ENCODE data around the gene IFTAP.
A peak's percentile ranks its signal among the peaks of the same experiment; 100 is the strongest.
"Not testable (repeated sequence)": the region's sequence is repeated elsewhere in the genome, so short reads cannot be mapped to it uniquely, and the experiment has no call there.

IFTAP gene, protein sequence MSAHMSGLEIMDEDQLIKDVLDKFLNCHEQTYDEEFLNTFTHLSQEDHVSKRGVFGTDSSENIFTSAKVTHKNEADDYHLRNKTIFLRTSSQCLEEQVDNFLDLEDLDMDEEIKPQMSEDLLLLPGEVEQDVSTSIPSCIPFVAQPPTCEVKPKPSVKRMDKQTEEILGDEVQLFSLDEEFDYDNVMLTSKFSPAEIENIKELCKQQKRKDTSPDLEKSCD

DNA sequence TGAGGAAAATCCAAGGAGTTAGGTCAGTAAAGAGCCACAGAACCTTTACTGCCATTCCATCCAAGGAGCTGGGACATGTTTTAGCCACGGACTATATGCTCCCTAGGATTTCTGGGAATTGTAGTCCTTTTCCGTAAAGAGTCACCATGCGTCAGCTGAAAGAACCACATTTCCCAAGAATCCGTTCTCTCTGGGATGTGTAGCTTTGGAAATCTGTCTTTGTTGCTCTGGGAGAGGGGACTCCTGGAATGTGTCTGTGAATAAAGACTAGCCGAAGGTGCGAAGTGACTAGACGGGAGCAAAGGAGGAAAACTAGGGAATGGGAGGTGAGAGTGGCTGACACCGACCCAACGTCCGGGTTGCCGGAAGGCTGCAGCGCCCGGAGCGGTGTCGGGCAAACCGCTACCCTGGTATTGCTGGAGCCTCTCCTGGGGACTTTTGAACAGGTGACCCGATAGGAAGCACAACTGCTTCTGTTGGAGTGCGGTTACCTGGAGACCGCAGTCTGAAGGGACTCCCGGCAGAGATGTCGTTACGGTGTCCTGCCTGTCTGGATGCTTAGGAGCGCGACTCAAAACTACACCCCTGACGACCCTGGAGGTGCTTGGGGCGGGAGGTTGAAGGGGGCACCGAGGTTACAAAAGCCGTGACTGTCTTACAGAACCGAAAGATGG lies at the start of gene IFTAP:
IFTAP (plus strand) TSS at position 187 of the 674 bp plus-strand sequence. CDS start 15,602 bp downstream, outside the sequence.
- DNase-seq, result no peak

DNA sequence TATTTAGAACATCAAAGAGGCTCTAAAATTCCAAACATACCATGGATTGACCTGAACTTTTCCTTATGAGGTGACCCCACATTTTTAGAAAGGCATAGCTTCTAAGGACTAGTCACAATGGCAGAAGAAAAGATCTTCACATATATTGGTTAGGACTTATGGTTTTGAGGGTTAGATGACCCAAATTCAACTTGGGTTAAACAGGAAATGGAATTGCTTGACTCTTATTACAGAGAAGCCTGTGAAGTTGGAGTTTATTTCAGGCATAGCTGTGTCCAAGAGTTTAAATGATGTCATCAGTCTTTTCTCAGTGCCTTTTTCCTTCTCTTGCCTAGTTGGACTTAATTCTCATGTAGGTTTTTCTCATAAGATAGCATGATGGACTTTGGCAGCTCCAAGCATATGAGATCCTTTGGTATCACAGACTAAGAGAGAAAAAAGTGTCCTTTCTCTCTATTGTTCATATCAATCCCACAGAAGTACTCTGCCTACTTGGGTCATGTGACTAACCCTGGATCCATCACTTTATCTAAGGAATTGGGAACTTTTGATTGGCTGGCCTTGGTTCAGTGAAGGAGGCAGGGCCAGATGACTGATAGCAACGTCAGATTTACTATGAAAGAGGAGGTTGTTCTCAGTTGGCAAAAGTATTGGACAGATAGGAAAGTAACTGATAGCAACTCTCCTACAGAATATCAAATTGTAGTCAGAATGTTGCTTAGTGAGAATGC lies 43.8 kb upstream of the IFTAP start:
- DNase-seq, result no peak

DNA sequence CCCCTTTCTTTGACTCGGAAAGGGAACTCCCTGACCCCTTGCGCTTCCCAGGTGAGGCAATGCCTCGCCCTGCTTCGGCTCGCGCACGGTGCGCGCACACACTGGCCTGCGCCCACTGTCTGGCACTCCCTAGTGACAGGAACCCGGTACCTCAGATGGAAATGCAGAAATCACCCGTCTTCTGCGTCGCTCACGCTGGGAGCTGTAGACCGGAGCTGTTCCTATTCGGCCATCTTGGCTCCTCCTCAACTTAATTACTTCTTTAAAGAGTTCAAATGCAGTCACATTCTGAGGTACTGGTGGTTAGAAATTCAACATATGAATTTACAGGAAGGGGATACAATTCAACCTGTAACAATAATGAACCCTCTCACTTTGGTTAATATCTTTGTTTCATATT lies 36.9 kb upstream of the IFTAP start:
- DNase-seq, result not testable (repeated sequence)

DNA sequence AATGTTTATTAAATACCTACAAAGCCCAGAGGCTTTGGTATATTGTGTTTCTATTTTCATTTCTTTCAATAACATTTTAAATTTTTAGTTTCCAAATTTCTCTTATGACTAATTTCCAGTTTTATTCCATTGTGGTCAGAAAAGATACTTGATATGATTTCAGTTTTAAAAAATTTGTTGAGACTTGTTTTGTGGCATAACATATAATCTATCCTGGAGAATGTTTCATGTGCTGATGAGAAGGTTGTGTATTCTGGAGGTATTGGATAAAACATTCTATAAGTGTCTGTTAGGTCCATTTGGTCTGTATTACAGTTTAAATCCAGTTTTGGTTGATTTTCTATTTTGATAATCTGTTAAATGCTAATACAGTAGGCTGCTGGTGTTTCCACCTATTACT lies 36.3 kb upstream of the IFTAP start:
- no peak for DNase-seq

DNA sequence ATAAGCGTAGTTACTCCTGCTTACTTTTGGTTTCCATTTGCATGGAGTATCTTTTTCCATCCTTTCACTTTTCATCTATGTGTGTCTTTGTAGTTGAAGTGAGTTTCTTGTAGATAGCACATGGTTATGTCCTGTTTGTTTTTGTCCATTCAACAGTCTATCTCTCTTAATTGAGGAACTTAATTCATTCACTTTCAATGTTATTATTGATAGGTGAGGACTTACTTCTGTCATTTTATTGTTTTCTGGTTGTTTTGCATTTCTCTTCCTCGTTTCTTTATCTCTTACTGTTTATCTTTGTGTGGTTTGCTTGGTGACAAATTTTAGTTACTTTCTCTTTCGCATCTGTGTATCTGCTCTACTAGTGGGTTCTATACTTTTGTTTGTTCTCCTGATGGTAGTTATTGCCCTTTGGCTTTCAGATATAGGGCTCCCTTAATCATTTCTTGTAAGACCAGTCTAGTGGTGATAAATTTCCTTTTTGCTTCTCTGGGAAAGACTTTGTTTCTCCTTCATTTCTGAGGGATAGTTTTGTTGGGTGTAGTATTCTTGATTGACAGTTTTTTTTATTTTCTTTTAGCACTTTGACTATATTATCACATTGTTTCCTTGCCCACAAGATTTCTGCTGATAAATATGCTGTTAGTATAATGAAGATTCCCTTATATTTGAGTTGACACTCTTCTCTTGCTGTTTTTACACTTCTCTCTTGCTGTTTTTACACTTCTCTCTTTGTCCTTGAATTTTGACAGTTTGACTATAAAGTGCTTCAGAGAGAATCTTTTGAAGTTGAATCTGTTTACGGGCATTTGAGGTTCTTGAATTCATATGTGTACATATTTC lies 35.5 kb upstream of the IFTAP start:
- DNase-seq, result no peak

DNA sequence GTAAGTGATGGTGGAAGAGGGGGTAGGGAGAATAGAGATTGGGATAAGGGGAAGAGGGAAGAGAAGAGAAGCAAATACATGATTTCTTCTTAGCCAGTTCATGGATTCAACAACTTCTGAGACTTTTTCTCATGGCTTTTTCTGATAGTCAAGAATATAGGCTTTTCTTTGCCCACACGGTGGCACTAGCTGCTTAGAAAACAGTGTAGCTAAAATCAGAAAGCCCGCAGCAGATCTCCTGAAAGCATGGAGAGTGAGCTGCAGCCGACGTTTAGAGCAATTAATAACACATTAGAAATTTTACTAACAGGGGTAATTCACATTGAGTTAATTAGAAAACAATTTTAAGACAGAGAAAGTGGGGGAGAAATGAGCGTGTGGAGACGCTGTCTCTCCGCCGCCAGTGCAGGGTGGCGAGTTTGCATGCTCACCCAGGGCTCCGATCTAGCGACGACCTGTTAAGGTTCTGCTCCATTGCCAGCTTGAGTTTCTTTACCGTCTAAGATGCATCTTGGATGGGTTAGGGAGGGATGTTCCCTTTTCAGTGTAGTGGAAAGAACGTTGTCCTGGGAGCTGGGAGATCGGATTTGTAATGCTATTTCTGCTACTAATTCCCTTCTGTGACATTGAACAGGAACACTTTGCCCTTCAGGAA lies 29.8 kb upstream of the IFTAP start:
- DNase-seq, result peak; percentile 1

DNA sequence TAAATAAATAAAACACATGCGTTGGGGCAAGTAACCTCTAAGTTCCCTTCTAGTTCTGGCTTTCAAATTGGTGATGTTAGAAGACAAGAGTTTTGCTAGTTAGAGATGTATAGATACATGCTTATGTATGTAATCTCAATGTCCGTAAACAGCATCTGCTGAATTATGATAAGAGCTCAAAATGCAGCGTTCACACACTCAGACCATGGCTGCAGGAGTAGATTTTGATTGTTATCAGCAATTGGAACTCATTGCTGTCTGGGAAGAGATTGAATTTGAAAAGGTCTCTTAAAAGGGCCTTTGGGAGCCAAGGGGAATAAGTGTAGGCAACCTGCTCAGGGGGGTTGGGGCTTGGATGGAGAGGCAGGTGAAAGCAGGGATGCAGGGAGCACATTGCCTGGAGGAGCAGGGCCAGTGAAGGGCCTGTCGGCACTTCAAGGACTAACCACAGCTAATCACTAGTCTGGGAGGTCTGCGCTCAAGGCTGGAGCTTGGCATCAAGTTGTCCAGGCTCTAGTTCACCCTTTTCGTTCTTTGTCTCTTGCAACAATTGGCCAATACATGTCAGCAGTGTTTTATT lies 29.2 kb upstream of the IFTAP start:
- no peak for DNase-seq

DNA sequence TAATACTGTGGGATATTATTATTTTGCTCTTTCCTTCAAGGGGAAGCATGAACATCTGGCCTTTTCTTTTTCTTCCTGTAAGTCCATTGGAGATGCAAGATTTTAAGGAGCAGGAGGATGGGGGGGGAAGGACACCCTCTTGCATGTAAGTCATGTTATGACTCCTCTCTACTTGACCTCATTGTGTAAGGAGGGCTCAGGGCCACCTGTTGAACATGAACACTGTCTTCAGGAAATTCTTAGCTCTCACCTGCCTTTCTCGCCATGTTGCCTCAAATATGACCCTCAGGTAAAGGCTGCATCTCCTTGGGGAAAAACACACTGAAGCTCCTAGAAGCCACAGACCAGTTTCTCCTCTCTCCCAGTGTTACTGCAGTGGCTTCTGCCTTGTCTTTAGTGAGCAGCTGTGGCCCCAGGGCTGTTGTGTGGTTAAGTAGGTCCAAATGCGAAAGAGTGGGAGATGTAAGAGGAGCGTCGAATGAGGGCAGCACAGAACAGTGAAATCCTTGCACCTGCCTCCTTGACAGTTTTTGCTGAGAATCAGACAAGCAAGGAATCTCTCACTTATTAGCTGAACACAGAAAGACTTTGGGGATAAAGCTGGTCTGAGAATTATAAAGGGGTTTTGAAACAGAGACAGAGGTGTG lies 27.8 kb upstream of the IFTAP start:
- no peak for DNase-seq

DNA sequence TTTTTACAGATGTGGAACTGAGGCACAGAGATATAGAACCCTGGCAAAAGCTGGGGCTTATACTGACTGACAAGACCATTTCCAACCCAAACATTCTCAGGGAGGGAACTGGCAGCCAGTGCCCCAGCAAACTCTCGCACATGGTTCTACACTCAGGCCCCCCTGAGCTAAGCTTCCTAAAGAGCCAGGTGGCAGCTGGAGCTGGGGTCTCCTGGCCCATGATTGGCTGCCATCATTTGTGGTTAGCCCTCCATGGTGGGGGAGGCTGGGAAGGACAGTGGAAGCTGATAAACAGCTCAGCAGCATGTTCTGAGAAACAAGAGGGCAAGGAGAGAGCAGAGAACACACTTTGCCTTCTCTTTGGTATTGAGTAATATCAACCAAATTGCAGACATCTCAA lies 26.6 kb upstream of the IFTAP start, which contains the start of gene RAG1:
RAG1 (plus strand) TSS at position 314 of the 400 bp plus-strand sequence. CDS start 5,298 bp downstream, outside the sequence.
- DNase-seq, result no peak

DNA sequence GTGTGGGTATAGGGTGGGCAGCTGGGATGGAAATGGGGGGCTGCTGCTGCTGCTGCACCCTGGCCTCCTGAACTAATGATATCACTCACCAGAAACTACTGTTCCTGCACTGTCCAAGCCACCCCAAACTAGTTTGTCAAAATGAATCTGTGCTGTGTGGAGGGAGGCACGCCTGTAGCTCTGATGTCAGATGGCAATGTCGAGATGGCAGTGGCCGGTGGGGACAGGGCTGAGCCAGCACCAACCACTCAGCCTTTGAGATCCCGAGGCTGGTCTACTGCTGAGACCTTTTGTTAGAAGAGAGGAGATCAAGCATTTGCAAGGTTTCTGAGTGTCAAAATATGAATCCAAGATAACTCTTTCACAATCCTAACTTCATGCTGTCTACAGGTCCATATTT lies 25.2 kb upstream of the IFTAP start:
- no peak for DNase-seq

DNA sequence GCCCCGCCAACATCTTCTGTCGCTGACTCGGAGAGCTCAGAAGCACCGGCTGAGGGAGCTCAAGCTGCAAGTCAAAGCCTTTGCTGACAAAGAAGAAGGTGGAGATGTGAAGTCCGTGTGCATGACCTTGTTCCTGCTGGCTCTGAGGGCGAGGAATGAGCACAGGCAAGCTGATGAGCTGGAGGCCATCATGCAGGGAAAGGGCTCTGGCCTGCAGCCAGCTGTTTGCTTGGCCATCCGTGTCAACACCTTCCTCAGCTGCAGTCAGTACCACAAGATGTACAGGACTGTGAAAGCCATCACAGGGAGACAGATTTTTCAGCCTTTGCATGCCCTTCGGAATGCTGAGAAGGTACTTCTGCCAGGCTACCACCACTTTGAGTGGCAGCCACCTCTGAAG lies 19.8 kb upstream of the IFTAP start:
- DNase-seq, result no peak

DNA sequence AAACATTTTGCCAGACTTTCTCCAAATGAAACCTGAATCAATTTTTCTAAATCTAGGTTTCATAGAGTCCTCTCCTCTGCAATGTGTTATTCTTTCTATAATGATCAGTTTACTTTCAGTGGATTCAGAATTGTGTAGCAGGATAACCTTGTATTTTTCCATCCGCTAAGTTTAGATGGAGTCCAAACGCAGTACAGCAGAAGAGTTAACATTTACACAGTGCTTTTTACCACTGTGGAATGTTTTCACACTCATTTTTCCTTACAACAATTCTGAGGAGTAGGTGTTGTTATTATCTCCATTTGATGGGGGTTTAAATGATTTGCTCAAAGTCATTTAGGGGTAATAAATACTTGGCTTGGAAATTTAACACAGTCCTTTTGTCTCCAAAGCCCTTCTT lies 16.9 kb upstream of the IFTAP start:
- DNase-seq, result no peak

DNA sequence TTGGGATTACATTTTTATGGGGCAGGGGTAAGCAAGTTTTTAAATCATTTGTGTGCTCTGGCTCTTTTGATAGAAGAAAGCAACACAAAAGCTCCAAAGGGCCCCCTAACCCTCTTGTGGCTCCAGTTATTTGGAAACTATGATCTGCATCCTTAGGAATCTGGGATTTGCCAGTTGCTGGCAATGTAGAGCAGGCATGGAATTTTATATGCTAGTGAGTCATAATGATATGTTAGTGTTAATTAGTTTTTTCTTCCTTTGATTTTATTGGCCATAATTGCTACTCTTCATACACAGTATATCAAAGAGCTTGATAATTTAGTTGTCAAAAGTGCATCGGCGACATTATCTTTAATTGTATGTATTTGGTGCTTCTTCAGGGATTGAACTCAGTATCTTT lies 16.4 kb upstream of the IFTAP start:
- DNase-seq, result no peak

DNA sequence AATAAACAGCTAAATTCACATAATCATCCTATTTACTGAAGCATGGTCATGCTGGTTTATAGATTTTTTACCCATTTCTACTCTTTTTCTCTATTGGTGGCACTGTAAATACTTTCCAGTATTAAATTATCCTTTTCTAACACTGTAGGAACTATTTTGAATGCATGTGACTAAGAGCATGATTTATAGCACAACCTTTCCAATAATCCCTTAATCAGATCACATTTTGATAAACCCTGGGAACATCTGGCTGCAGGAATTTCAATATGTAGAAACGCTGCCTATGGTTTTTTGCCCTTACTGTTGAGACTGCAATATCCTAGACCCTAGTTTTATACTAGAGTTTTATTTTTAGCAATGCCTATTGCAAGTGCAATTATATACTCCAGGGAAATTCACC lies 15.8 kb upstream of the IFTAP start:
- DNase-seq, result no peak

DNA sequence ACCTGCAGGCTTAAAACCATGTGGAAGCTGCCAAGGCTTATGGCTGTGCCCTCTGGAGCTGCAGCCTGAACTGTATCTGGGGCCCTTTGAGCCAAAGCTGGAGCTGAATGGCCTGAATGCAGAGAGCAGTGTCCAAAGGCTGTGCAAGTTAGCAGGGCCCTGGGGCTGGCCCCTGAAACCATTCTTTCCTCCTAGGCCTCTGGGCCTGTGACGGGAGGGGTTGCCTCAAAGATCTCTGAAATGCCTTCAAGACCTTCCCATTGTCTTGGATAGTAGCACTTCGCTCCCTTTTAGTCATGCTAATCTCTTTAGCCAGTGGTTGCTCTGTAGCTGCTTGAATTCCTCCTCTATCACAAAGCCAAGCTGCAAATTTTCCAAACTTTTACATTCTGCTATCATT lies 12.8 kb upstream of the IFTAP start:
- no peak for DNase-seq

DNA sequence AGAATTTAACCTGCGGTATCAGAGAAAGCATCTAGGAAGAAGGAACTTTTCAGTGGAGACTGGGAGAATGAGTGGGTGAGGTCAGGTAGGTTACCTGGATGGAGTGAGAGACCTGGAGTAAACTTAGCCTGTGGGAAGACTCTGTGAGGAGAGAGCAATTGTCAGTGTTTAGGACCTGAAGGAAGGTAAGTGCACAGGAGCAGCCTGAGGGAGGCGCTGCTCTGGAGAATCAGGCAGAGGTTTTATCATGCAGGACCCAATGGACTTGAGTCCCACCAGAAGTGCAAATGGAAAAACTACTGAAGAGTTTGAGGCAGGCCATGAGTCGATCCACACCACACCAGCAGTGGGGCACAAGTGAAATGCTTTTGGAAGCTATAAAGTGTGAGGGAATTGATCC lies 10.6 kb upstream of the IFTAP start:
- DNase-seq, result no peak

DNA sequence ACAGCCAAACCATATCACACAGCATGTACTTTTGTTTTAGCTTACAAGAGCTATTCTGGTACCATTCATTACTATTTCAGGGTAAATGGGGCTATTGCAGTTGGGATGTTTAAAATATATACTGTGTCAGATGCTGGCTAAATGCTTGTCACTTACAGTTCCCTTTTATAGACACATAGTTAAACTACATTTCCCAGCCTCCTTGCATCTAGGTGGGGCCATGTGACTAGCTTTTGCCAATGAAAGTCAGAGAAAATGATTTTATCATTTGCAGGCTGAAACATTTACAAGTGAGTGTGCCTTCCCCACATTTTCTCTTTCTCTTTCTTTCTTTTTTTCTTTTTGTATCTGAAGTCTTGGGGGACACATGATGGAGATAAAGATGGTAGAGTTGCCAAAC lies 7.8 kb upstream of the IFTAP start:
- DNase-seq, result no peak

DNA sequence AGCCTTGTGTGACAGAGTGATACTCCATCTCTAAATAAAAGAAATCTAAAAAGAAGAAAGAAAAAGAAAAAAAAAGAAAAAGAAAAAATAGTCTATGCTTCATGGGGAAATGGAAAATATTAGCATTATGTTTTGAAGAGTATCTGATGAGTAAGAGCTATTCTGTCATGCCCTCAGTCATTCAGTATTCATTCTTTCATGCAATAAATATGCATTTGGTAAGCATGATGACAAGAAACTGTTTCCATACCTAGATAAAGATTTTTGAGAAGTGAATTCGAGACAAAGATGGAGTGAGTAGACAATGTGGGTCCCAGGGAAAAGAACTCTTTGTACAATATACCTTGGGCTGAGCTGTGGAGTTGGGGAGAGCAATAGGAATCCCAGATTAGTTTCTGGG lies 6.2 kb upstream of the IFTAP start:
- DNase-seq, result no peak

DNA sequence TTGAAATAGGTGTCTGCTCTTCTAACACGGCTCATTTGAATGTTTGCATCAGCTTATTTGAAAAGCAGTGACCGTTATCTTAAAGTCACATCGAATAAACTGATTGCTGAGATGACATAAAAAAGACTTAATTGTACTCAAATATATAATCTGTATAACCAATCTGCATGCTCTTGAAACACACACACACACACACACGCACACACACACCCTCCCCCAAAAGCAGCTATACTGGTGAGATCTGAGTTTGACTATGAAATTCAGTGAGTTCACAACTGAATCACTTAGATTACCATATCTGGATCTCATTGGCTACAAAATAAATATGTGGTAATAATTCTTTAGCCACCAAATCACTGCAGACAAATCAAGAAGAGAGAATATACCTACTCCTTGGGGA lies 3.8 kb upstream of the IFTAP start:
- no peak for DNase-seq

DNA sequence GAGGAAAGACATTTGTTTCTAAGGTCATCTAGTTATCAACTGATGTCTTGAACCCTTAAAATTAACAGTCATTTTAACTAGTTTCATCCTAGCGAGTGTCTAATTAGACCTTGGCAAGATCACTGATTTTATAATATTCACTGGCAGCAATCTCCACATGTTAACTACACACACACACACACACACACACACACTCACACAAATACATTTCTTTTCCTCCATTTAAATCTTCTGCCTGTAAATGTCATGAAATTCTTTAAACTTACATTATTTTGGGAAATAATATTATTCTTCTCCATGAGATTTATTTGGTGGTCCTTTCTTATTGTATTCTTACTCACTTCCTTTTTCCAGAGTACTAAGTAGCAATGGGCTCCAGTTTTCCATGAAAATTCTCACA lies 2.9 kb upstream of the IFTAP start:
- no peak for DNase-seq

DNA sequence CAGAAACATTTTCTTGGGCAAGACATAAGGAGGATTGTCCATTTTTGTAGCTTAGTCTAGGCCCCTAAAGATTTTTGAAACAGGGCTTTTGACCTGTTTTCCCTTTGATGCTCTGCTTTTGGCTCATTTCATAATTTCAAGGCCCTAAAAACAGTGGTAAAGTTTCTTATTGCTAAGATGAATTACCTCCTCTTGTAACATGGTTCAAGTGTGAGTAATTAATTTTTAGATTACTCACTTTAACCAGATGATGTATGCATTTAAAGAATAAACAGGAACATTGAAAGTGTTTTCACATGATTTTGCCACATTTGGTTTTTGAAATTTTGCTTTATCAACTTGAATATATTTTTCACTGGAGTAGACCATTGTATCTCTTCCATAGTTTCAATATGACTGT lies 2.6 kb downstream of the IFTAP start:
- no peak for DNase-seq

DNA sequence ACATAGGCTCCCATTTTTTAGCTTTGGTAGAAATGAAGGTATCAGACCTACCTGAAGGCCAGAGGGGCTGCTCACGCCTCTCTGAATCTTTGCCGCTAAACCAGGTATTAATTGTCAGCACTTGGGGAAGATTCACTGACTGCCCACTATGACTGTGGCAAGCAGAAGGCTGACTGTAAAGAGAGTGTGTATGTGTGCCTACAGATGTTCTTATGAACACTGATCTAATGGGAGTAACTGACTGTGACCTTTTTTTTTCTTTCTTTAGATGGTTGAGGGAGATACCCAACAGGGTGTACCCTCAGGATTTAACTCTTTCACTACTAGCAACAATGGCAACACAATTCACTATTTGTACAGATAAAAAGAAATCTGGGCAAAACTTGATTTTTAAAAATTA lies 3.7 kb downstream of the IFTAP start, which contains the start of gene RAG2:
RAG2 (minus strand) TSS at position 186 of the 400 bp plus-strand sequence. CDS start 4,068 bp downstream, outside the sequence.
- no peak for DNase-seq

All from NCI-H1436 treated with DMSO at 0.1 percent for 48 hours (cell line).